Heart left ventricle (tissue), 16 donors: ENCODE results near the gene CAPN10. TPM values are rescaled to one million over a fixed set of nuclear protein-coding genes. Genes with fewer than 3 reads are reported as not detected.
"Not testable (repeated sequence)": the region's sequence is repeated elsewhere in the genome, so short reads cannot be mapped to it uniquely, and the experiment has no call there.

Experiments
- ATAC-seq, 4 donors: fragments of 200-7000 bp; cut with Tn5 transposase; one replicate each; pipeline ENCODE4 v1.9.1; 2020 to 2022; ENCODE audit warnings: moderate library complexity in 4 of 4, mild to moderate bottlenecking in 3 of 4, moderate number of reproducible peaks in 1 of 4
- DNase-seq, 5 donors: peaks; one replicate each; pipeline ENCODE4 v3.0.0-alpha.2; 2020
- H3K27ac ChIP-seq, 12 donors: fragments of 200-600 bp; sonication (generic) in 4 of 12; one replicate each; pipeline versions ENCODE4 v1.5.0 to v1.8.0; 2016 to 2022; ENCODE audit warnings: mild to moderate bottlenecking in 2 of 12
- H3K27me3 ChIP-seq, 9 donors: fragments of 200-600 bp; sonication (generic) in 2 of 9; one replicate each; pipeline versions ENCODE4 v1.5.1 to v1.8.0; 2016 to 2022; ENCODE audit warnings: mild to moderate bottlenecking in 3 of 9
- H3K36me3 ChIP-seq, 9 donors: fragments of 200-600 bp; sonication (generic) in 2 of 9; one replicate each; pipeline versions ENCODE4 v1.5.0 to v1.8.0; 2018 to 2022; ENCODE audit warnings: mild to moderate bottlenecking in 2 of 9
- H3K4me1 ChIP-seq, 12 donors: fragments of 200-600 bp; sonication (generic) in 4 of 12; one replicate each; pipeline versions ENCODE4 v1.5.0 to v1.8.0; 2016 to 2022; ENCODE audit warnings: mild to moderate bottlenecking in 3 of 12
- H3K4me3 ChIP-seq, 12 donors: fragments of 200-600 bp; sonication (generic) in 4 of 12; one replicate each; pipeline versions ENCODE4 v1.5.0 to v1.8.0; 2017 to 2022; ENCODE audit warnings: mild to moderate bottlenecking in 9 of 12, moderate library complexity in 4 of 12
- H3K9me3 ChIP-seq, 12 donors: fragments of 200-600 bp; sonication (generic) in 4 of 12; one replicate each; pipeline versions ENCODE4 v1.5.0 to v1.8.0; 2016 to 2022; ENCODE audit warnings: mild to moderate bottlenecking in 1 of 12
- CTCF ChIP-seq, 12 donors: fragments of 200-600 bp; sonication (generic) in 4 of 12; IDR thresholded peaks; one replicate each; pipeline versions ENCODE4 v1.5.0 to v1.8.0; 2018 to 2022; ENCODE audit warnings: antibody characterized with exemption in 12 of 12, mild to moderate bottlenecking in 5 of 12
- POLR2A ChIP-seq, 2 donors: fragments of 450-650 bp; IDR thresholded peaks; one replicate each; pipeline ENCODE4 v1.6.1; 2017; ENCODE audit warnings: antibody characterized with exemption in 2 of 2, mild to moderate bottlenecking in 2 of 2, moderate library complexity in 2 of 2
- WGBS, 4 donors: extraction: QIAGEN DNeasy Blood & Tissue Kit in 2 of 4; methylation state at CpG; one replicate each; pipeline versions ENCODE4 v1.1.5 to v1.1.7; 2013 to 2018; 5-methylcytosine and 5-hydroxymethylcytosine counted together
- intact Hi-C, 10 donors: fragments of 100-400 bp; cut with DNase I; formaldehyde crosslinking; loops; one replicate each; pipeline versions ENCODE4 v1.11.1 to v1.14.2; 2022
- polyA plus RNA-seq, 2 donors: library from polyadenylated mRNA; stranded (reverse); fragments of 200-250 nt; gene quantifications; one replicate each; pipeline ENCODE4 v1.2.3, GENCODE V29; 2013
- total RNA-seq, 9 donors: library from RNA; depleted of rRNA in 2 of 9; stranded (reverse); fragments of >200 nt in 2 of 9; fragmentation: NEBNext Ultra II Directional in 3 of 9; extraction: Animal tissue kit (Norgen Biotek cat#: 25700) in 3 of 9; gene quantifications; one replicate each; pipeline versions ENCODE4 v1.1.0 to v1.2.4, GENCODE V29; 2016 to 2023
- donor health status: ischemic (EF 13 %, LVEDD 7.1; RV severe dilation, severe dysfunction).
- donor health status: healthy with polysubstance abuse.
- donor health status: DM: no; HTN: yes; CAD: no.
- donor health status: DM: no; HTN: no; CAD: no.
- donor health status: ischemic (EF 25% LVEDD 6.9; RV normal size, moderate dysfunction).
- donor health status: ischemic (EF 25% LVEDD 5.7; RV mildly dilated, moderate dysfunction).
- donor health status: healthy.
- donor health status: DM: yes; HTN: yes; CAD: no.
- donor health status: ischemic (EF 35%, LVEDD 5.7; RV mildly dilated, moderate dysfunction).
- donor health status: nonischemic (EF 11% LVEDD 7.7; RV severe dilation, severe dysfunction).
- donor health status: DM: yes; HTN: yes; CAD: no.
- donor health status: PGD.
- donor health status: ischemic (EF 29% LVEDD 5.4; RV normal size, mild dysfunction).
- donor health status: nonischemic (EF 23%, LVEDD 6.1; RV moderate dilation, normal function).

Gene CAPN10
- total and polyA plus RNA-seq, 11 donors = 14.9 to 39.7 (median 21.9) TPM

GRCh38 chr2:240613781-240614180 is 27.2 kb downstream of the CAPN10 start:
- DNase-seq = no peak
- Histone ChIP-seq H3K4me1 (peaks cover 0 to 22% (median 0%) of the 10 kb centered on the region in 12 donors), H3K9me3 (peaks cover 0 to 13% (median 0%) of the 10 kb centered on the region in 12 donors), H3K27me3 (no peaks in the 10 kb centered on the region), H3K4me3 (no peak overlapping the region), H3K27ac (no peak overlapping the region), H3K36me3 (peaks cover 0 to 5% (median 0%) of the 10 kb centered on the region in 9 donors)
- no peak for ATAC-seq
- TF ChIP-seq POLR2A (IDR thresholded peaks at IDR 0.05) (no peak), CTCF (IDR thresholded peaks at IDR 0.05) (no peak)
- WGBS, 4 donors = 94 to 97% (median 97%) methylated on average over 4 of the region's 4 CpGs
- intact Hi-C loops = no loop called here

GRCh38 chr2:240614391-240614790 is 27.9 kb downstream of the CAPN10 start:
- Histone ChIP-seq H3K36me3 (peaks cover 0 to 8% (median 0%) of the 10 kb centered on the region in 9 donors), H3K9me3 (peaks cover 0 to 13% (median 0%) of the 10 kb centered on the region in 12 donors), H3K27ac (no peak overlapping the region), H3K4me1 (peaks cover 0 to 24% (median 0%) of the 10 kb centered on the region in 12 donors), H3K27me3 (no peaks in the 10 kb centered on the region), H3K4me3 (no peak overlapping the region)
- no peak for TF ChIP-seq CTCF (IDR thresholded peaks at IDR 0.05)
- intact Hi-C loops = no loop called here
- ATAC-seq (no peak), DNase-seq (peak in 2 of 5 donors; percentile 6 to 11)
- 93 to 99% (median 97%) methylated on average over 6 to 9 of the region's 9 CpGs for WGBS, 4 donors

GRCh38 chr2:240615396-240615795 is 28.9 kb downstream of the CAPN10 start:
- no peak overlapping the region for H3K27ac ChIP-seq
- 79 to 93% (median 88%) methylated on average over 2 of the region's 2 CpGs for WGBS, 4 donors
- intact Hi-C loops = no loop called here
- DNase-seq = no peak
- TF ChIP-seq POLR2A (IDR thresholded peaks at IDR 0.05) = no peak
- no peak for TF ChIP-seq CTCF (IDR thresholded peaks at IDR 0.05)
- H3K27me3 ChIP-seq = no peaks in the 10 kb centered on the region
- H3K9me3 ChIP-seq = peaks cover 0 to 13% (median 0%) of the 10 kb centered on the region in 12 donors
- ATAC-seq = no peak
- no peak overlapping the region for H3K4me3 ChIP-seq
- H3K36me3 ChIP-seq = peaks cover 0 to 8% (median 0%) of the 10 kb centered on the region in 9 donors
- H3K4me1 ChIP-seq = peaks cover 0 to 34% (median 0%) of the 10 kb centered on the region in 12 donors

GRCh38 chr2:240615820-240616547 is 29.4 kb downstream of the CAPN10 start:
- Histone ChIP-seq H3K9me3 (peaks cover 0 to 13% (median 0%) of the 10 kb centered on the region in 12 donors), H3K27ac (no peak overlapping the region), H3K4me1 (peaks cover 0 to 39% (median 0%) of the 10 kb centered on the region in 12 donors), H3K36me3 (peaks cover 0 to 8% (median 0%) of the 10 kb centered on the region in 9 donors), H3K4me3 (no peak overlapping the region), H3K27me3 (no peaks in the 10 kb centered on the region)
- no peak for TF ChIP-seq POLR2A (IDR thresholded peaks at IDR 0.05)
- no peak for TF ChIP-seq CTCF (IDR thresholded peaks at IDR 0.05)
- intact Hi-C loops = no loop called here
- DNase-seq (peak in 3 of 5 donors; percentile 13 to 46 (median 16)), ATAC-seq (no peak)
- WGBS, 4 donors = 84 to 87% (median 85%) methylated on average over 19 to 20 of the region's 20 CpGs

- intact Hi-C loops, H3K27me3 ChIP-seq, ATAC-seq, H3K4me3 ChIP-seq, H3K36me3 ChIP-seq, H3K27ac ChIP-seq: not testable (repeated sequence)
- WGBS, 4 donors = 76 to 94% (median 86%) methylated on average over 4 to 5 of the region's 5 CpGs
- H3K9me3 ChIP-seq = peaks cover 0 to 13% (median 0%) of the 10 kb centered on the region in 12 donors
- H3K4me1 ChIP-seq = peaks cover 0 to 40% (median 0%) of the 10 kb centered on the region in 12 donors
- DNase-seq = peak in 1 of 5 donors; percentile 5
Observed at GRCh38 chr2:240616860-240617666, 30.5 kb downstream of the CAPN10 start.
